ENCODE data around the gene KDM3A. TPM values are rescaled to one million over a fixed set of nuclear protein-coding genes. Genes with fewer than 3 reads are reported as not detected.

The KDM3A gene
- total and polyA plus RNA-seq, 2 of the 8 experiments (the other 6 are each of a cell fraction or from before 2014, with no cell fraction given): 15.8 to 29.2 TPM

DNA sequence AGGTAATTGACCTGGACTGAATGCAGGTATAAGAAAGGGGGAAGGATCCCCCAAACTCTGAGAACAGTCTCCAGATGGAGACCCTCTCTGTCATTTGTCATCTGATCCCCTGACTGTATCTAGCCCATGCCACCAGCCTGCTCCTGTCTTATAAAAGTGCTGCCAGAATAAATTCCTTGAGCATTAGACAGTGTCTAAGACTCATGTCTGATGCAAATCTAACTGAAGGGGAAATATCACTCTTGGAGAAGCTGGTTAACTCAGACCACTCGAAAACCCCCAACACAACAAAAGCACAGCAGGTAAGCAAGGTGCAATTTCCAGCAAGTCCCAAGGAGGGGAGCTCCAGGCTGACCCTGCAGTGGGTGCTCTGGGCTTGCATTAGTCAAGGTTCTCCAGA lies 40.9 kb upstream of the KDM3A start (continued):
- no peak for TF ChIP-seq SP1 (IDR thresholded peaks at IDR 0.05; ENCODE audit: low read depth, low read length)

DNA sequence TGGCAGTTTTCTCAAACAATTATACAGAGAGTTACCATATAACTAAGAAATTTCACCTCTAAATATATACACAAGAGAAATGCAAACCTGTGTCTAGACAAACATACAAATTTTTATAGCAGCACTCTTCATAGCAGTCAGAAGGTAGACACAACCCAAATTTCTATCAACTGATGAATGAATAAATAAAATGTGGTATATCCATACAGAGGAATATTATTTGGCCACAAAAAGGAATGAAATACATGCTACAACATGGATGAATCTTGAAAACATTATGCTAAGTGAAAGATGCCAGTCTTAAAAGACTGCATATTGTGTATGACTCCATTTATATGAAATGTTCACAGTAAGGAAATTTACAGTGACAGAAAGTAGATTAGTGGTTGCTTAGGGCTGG lies 30.6 kb upstream of the KDM3A start:
- Histone ChIP-seq H2BK120ac (replicated peaks; ENCODE audit: low read depth, low read length) (no peak overlapping the region), H3K79me1 (ENCODE audit: low read depth, low read length) (no peaks in the 10 kb centered on the region), H3K23me2 (ENCODE audit: low read depth, low read length) (no peaks in the 10 kb centered on the region; the same call in 1 of the 2 replicates), H3K9me3 (ENCODE audit: insufficient read depth in 2 of 2, low read depth in 1 of 2, low read length in 1 of 2) (no peaks in the 10 kb centered on the region; a peak in 2 of 4 replicates), H4K20me1 (replicated peaks in 1 of 2; ENCODE audit: control insufficient read depth in 1 of 2, insufficient read depth in 2 of 2, low read length in 2 of 2) (no peaks in the 10 kb centered on the region), H3K4me3 (ENCODE audit: extremely low read depth in 1 of 4, insufficient read depth in 2 of 4, low read depth in 3 of 4, low read length in 4 of 4) (no peak overlapping the region), H4K5ac (ENCODE audit: insufficient read length, low read depth, low read length) (no peak overlapping the region), H3K4me2 (ENCODE audit: insufficient read depth in 1 of 2, low read depth in 2 of 2, low read length in 2 of 2) (no peak overlapping the region), H4K91ac (replicated peaks; ENCODE audit: insufficient read length, low read length) (no peak overlapping the region), H3K4me1 (replicated peaks in 1 of 4; ENCODE audit: control insufficient read depth in 3 of 4, insufficient read depth in 4 of 4, low read length in 3 of 4) (peaks cover 0 to 2% (median 0%) of the 10 kb centered on the region in 4 experiments; a peak in 1 of 7 replicates), H2BK5ac (ENCODE audit: low read depth, low read length) (no peak overlapping the region), H2BK20ac (ENCODE audit: low read length) (no peak overlapping the region), H3K23ac (ENCODE audit: insufficient read length) (no peak overlapping the region), H3K14ac (ENCODE audit: insufficient read length) (no peak overlapping the region), H3K27ac (ENCODE audit: low read depth, low read length) (no peak overlapping the region), H2AK5ac (ENCODE audit: low read depth, low read length) (no peak overlapping the region), H2BK12ac (ENCODE audit: low read depth, low read length) (no peak overlapping the region), H3K18ac (ENCODE audit: extremely low read depth, low read length) (no peak overlapping the region), H3K27me3 (replicated peaks in 1 of 4; ENCODE audit: control insufficient read depth in 3 of 4, extremely low read depth in 1 of 4, insufficient read depth in 3 of 4, low read length in 3 of 4) (no peaks in the 10 kb centered on the region), H3K4ac (replicated peaks; ENCODE audit: insufficient read length, low read depth, low read length) (no peak overlapping the region), H2AFZ (ENCODE audit: low read length) (no peak overlapping the region), H4K8ac (ENCODE audit: extremely low read depth, insufficient read depth, low read length) (no peak overlapping the region), H2BK15ac (ENCODE audit: low read length) (no peak overlapping the region), H3K56ac (replicated peaks; ENCODE audit: insufficient read length, low read depth, low read length) (no peak overlapping the region), H3K9ac (replicated peaks in 1 of 4; ENCODE audit: extremely low read depth in 1 of 4, low read depth in 3 of 4, low read length in 3 of 4) (no peak overlapping the region), H3K79me2 (ENCODE audit: control insufficient read depth in 1 of 2, insufficient read depth in 2 of 2, low read length in 2 of 2) (no peaks in the 10 kb centered on the region), H3K36me3 (ENCODE audit: control insufficient read depth in 2 of 4, insufficient read depth in 4 of 4, low read length in 3 of 4) (no peaks in the 10 kb centered on the region)
- FAIRE-seq (no peak), DNase-seq (ENCODE audit: low read depth in 1 of 2, low spot score in 2 of 2) (no peak)
- POLR2A ChIA-PET (ENCODE audit: partially characterized antibody): no interaction called here
- CTCF ChIA-PET (ENCODE audit: partially characterized antibody): no interaction called here
- TF ChIP-seq RBBP5 (IDR thresholded peaks at IDR 0.05; ENCODE audit: borderline replicate concordance, low read depth, low read length): no peak
- TF ChIP-seq TAF1 (IDR thresholded peaks at IDR 0.05; ENCODE audit: low read depth, low read length): no peak
- no peak for TF ChIP-seq BRCA1 (IDR thresholded peaks at IDR 0.05; ENCODE audit: low read depth, low read length)
- TF ChIP-seq, protein P1, sequence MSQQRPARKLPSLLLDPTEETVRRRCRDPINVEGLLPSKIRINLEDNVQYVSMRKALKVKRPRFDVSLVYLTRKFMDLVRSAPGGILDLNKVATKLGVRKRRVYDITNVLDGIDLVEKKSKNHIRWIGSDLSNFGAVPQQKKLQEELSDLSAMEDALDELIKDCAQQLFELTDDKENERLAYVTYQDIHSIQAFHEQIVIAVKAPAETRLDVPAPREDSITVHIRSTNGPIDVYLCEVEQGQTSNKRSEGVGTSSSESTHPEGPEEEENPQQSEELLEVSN (IDR thresholded peaks at IDR 0.05): no peak
- TF ChIP-seq EGR1 (IDR thresholded peaks at IDR 0.05; ENCODE audit: borderline replicate concordance, low read depth, low read length): no peak
- TF ChIP-seq SIRT6 (IDR thresholded peaks at IDR 0.05; ENCODE audit: low read length): no peak
- TF ChIP-seq CHD1 (IDR thresholded peaks at IDR 0.05; ENCODE audit: low read depth, low read length): no peak
- TF ChIP-seq CTBP2 (IDR thresholded peaks at IDR 0.05; ENCODE audit: borderline replicate concordance, insufficient read depth, insufficient read length, low read length): no peak
- no peak for TF ChIP-seq RAD21 (IDR thresholded peaks at IDR 0.05 in 1 of 2, conservative IDR thresholded peaks at IDR 0.05 in 1 of 2; ENCODE audit: low read depth in 2 of 2, low read length in 2 of 2)
- no peak for TF ChIP-seq BACH1 (IDR thresholded peaks at IDR 0.05; ENCODE audit: low read length)
- no peak for TF ChIP-seq ZNF274 (IDR thresholded peaks at IDR 0.05; ENCODE audit: borderline replicate concordance, extremely low read depth, low read length)
- no peak for TF ChIP-seq KDM5A (IDR thresholded peaks at IDR 0.05; ENCODE audit: low read length)
